Midbrain (tissue), 1 donor: ENCODE measurements around the gene PRADC1.
"Not testable (repeated sequence)": the region's sequence is repeated elsewhere in the genome, so short reads cannot be mapped to it uniquely, and the experiment has no call there.

Source experiments
- DNase-seq: peaks from one replicate; lab custom pipeline; 2025; lab: John Stamatoyannopoulos, UW

Gene PRADC1

GRCh38 chr2:73233154-73233931 lies at the start of gene PRADC1:
Gene PRADC1, minus strand, starts transcription at chr2:73233239. Its CDS starts 79 bp downstream, at chr2:73233160.
- DNase-seq = peak; percentile 100

DNA sequence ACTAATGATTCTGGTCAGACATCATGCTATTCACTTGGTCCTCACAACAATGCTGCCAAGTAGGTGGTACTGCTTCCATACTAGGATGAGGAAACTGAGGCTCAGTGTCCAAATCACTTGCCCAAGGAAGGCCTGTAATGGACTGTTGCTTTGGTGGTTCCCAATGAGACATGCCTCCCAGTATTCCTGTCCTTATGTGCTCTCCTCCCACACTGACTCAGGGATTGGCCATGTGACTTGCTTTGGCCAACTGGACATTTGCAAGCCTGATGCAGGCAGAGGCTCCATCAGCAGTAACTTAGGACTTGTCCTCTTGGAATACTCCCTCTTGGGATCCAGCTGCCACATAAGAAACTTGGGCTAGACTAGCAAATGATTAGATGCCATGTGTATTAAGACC lies 48.2 kb upstream of the PRADC1 start:
- DNase-seq = no peak

DNA sequence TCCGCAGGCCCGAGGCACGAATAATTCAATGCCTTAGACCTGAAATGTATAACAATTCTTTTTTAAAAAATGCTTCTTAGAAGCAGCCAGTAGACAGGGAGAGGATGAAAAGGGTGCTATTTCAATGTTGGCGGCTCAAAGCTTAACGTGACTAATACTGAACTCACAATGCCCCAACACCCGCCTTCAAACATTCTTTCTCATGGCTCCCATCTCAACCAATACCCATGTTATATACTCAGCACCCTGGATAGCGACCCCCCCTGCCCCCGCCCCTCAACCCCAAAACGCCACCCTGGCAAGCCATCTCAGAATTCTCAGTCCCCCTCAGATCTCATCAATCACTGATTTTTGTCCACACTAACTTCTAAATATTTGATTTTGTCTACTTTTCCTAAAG lies 46.8 kb upstream of the PRADC1 start:
- DNase-seq = no peak

GRCh38 chr2:73272270-73272669 lies 39.2 kb upstream of the PRADC1 start:
- no peak for DNase-seq

DNA sequence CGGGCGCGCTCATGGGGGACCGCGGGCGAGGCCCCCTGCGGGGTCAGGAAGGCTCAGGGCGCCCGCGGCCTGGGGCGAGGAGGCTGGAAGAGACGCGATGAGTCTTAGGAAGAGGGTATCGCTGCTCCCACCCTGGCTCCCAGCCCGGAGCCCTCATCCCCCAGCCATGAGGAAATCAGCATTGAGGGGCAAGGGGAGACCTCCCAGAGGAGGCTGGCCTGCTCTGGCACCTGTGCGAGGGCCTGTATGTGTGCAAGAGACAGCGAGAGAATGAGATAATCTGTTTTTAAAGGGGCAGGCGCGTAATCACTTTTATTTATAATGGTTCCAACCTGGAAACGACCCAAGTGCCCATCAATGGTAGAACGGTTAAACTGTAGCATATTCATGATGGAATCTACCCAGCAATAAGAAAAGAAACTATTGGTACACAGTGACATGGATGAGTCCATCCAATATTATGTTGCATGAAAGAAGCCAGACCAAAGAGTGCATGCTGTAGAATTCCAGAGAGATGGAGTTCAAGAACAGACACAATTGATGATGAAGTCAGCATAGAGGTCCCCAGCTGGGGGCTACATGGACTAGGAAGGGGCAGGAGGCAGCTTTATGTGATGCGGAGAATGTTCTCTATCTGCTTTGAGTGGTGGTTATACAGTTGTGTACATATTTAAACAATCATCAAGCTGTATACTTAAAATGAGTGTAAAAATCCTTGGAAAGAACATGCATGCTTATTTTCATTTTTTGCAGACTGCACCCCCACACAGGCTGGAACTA lies 36.8 kb upstream of the PRADC1 start:
- no peak for DNase-seq

- no peak for DNase-seq
Measured at GRCh38 chr2:73268830-73269685, 36.0 kb upstream of the PRADC1 start.

GRCh38 chr2:73268366-73268829 lies 35.4 kb upstream of the PRADC1 start:
- no peak for DNase-seq

- no peak for DNase-seq
Measured at GRCh38 chr2:73267008-73267407, 34.0 kb upstream of the PRADC1 start.

GRCh38 chr2:73266061-73266901 lies 33.2 kb upstream of the PRADC1 start:
- no peak for DNase-seq

GRCh38 chr2:73265298-73266060 lies 32.4 kb upstream of the PRADC1 start:
- no peak for DNase-seq

DNA sequence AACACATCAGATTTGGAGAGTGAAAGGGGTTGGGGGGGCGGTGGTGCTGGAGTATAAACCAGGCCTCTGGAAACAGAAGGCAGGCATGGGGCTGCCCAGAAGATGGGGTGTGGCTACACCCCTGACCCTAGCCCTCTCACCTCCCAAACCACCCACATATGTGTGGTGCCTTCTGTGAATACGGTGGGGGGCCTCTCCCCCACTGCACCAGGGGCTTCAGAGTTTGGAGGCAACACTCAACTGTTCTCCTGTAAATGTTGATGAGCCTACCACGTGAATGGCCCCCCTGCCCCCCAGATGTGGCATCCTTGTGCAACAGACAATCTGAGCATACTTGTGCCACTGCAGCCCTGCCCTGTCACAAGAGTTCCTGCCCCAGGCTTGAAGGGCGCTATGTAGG lies 31.7 kb upstream of the PRADC1 start:
- no peak for DNase-seq

DNA sequence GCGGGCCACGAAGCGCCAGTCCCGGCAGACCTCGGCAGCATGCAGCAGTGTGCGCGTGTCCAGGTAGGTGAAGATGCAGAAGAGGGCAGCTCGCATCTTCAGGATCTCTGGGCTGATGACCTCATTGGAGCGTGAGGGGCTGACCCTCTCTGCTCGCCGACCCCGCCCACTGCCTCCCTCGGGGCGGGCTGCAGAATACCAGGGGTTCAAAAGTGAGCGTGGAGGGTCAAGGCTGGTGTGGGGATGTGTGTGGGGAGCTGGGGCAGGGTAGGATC lies 31.2 kb upstream of the PRADC1 start:
- DNase-seq = no peak

- DNase-seq = no peak
Measured at GRCh38 chr2:73263540-73264331, 30.7 kb upstream of the PRADC1 start.

DNA sequence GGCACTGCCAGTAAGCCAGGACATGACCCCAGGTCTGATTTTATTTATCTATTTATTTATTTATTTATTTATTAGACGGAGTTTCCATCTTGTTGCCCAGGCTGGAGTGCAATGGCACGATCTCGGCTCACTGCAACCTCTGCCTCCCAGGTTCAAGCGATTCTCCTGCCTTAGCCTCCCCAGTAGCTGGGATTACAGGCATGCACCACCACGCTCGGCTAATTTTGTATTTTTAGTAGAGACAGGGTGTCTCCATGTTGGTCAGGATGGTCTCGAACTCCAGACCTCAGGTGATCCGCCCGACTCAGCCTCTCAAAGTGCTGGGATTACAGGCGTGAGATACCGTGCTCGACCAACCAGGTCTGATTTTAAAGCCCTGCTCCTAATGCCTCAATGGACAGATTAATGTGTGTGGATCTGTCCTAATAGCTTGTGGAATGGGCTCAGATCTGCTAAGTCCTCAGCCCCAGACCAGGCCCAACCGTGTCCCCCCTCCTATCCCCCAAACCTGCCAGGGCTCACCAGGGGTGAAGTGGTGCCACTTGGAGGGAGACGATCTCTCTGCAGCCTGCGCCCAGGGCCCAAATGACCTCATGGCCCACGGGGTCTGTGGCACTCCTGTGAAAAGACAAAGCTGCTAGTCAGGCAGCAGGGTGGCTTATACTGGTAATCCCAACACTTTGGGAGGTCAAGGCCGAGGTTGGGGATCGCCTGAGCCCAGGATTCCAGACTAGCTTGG lies 29.8 kb upstream of the PRADC1 start:
- DNase-seq = not testable (repeated sequence)

GRCh38 chr2:73262108-73262651 lies 29.1 kb upstream of the PRADC1 start:
- DNase-seq = no peak

DNA sequence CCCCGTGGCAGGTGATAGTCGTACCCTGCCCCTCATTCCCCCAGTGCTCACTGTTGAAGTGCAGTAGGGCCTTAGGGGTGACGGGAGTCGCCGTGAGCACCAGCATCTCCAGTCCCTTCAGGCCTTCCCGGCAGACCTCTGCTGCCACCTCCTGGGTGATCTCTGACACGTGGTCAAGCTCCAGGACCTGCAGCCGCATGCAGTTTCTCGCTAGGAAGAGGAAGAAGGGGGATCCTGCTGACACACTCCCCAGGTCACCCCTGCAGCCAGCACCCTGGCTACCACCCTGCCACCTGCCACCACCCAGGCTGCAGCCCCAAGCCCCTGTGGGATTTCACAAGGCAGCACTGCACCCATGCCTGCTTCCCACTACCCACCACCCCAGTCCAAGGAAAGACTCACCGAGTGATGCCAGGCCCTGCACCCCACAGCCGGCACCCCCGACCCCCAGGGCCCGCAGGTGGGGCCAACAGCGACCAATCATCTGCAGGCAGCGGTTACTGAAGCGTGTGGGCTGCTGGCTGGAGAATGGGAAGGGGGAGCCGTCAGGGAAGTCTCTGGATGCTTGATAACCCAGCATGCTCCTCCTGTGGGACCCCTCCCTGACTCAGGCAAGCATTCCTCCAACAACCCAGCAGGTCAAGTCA lies 27.4 kb upstream of the PRADC1 start:
- DNase-seq = peak; percentile 20

GRCh38 chr2:73259704-73260337 lies 26.8 kb upstream of the PRADC1 start:
- DNase-seq = no peak

GRCh38 chr2:73259276-73259675 lies 26.2 kb upstream of the PRADC1 start:
- no peak for DNase-seq
